HG03108 (cell line): ENCODE results near the gene NFU1.

ENCODE experiments used
- ATAC-seq: cut with Tn5 transposase; IDR thresholded peaks from one replicate; pipeline ENCODE4 v1.9.1; 2021; ENCODE audit warnings: moderate library complexity; ENCODE audit not compliant: unreplicated experiment

Gene NFU1

DNA sequence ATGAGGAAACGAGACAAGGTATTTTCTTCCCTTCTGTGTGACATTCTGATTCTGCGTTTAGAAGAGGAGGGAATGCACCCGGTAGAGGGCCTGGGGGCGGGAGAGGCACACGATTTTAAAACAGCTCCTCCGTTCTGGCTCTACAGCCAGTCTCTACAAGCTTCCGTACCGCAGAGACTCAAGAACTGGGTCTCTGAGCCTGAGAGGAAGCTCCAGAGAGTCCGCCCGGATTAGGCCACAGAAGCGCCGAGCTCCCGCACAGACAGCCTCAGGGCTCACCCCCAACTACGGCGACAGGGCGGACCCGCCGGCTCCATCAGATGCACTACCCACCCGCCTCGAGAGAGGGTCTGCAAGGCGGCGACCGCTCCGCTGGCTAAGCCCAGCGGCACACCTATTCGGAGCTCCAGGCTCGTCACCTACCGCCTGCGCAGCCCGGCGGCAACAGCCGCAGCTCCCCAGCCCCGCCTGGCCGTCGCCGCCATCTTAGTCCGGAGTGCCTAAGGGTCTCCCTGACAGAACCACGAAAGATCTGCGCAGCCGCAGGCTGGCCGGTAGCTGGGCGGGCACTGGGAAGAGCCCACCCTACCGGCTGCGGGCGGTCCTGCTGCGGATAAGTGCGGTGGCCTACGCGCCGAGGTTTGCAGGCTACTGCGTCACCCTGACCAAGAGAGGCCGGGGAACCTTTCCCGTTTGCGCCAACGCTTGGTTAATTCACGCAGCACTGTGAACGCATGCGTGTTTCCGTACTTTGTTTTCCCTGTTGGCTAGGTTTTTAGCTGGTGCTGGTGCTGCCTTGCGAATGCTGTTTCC lies at the start of gene NFU1:
TSS of gene NFU1 (minus strand) at position 498 of the 813 bp plus-strand sequence. CDS start at position 485, 13 bp downstream.
- peak; percentile 98 for ATAC-seq

DNA sequence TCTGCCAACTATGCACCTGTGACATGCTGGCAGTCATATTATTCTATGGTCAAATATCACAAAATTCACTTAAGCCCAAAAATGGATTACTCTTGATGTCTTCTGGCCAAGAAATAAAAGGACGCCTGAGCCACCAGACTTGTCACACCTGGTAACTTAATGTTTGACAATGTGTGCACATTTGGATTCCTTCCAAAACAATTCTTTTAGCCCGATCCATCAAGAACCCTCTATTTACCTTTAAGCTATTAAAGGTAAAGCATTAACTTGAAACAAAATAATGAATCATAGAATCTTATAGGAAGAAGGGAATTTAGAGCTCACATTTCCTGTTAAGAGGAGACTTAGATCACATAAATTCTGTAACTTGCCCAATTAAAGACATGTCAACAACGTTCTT lies 46.5 kb upstream of the NFU1 start:
- ATAC-seq = no peak

DNA sequence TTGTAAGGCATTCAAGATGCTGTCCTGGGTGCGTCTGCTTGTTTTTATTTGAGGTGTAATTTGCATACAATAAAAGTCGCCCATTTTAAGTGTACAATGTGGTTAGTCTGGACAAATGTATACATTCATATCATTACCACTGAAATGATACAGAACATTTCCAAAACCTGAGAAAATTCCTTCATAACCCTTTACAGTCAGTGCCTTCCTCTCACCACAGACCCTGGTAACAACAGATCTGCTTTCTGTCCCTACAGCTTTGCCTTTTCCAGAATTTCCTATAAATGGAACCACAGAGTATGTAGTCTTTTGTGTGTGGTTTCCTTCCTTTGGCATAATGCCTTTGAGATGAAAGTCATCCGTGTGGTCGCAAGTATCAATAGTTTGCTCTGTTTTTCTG lies 45.8 kb upstream of the NFU1 start:
- ATAC-seq = no peak

DNA sequence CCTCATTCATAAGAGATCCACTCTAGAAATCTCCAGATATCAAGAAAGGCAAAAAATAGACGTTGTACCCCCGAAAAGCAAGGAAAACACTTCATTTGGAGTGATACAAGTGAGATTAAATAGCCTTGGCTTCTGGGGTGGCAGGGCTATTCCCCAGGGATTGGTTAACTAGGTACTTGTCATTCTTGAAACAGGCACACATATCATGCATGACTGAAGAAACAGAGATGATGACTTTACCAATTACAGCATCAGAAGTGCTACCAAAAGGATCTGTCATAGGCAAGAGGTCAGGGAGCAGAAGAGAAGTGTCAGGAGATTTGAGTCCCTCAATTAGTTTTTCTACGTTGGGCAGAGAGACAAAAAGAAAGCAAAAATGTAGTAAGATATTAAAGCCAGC lies 45.2 kb upstream of the NFU1 start:
- ATAC-seq = no peak

DNA sequence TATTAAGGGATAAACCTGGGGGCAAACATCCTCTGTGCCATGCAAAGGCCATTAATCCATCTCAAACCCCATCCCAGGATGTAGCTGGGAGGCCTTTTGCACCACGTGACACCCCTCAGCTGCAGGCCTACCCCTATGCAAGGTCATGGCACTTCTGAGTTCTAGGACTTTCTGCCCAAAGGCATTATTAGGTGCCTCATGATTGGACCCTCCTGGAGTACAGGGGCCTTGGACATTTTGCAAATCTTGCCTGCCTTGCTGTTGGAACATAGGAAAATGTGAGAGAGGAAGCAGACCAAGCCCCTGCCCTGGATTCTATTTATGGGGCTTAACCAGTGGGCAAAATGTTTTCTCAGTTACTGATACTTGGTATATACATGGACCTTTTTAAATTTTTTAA lies 44.2 kb upstream of the NFU1 start:
- no peak for ATAC-seq

DNA sequence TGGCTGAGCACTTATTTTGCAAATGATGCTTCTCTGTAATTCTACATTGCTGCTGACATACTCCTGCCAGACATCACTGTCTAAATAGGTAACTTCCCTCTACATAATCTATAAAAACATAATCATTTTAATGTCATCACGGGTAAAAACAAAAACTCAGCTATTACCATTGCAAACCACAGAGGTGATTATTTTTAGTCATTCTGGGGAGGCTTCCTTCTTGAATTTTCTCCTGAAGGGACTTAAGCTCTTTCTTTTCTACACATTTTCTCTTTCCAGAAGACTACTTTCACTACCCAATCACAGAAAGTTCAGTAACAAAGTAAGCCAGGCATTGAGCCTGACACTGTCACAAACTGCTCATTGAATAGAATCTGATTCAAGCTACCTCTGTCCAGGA lies 40.4 kb upstream of the NFU1 start:
- no peak for ATAC-seq

DNA sequence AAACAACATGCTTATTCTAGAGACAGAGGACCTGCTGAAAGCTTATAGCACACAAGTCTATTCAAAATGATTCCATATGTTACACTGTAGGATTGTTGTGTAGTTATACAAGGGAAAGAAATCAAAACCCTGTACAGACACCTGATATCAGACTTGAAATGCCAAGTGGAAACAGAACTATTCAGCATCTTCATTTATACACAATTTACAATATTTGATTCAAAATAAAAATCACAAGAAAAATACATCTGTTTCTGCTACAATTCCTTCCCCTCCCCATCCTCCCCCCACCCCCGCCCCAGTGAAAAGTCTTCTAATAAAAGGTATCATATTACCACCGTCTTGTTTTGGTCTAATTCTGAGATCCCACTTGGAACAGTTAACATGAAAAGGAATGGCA lies 37.5 kb upstream of the NFU1 start:
- no peak for ATAC-seq

DNA sequence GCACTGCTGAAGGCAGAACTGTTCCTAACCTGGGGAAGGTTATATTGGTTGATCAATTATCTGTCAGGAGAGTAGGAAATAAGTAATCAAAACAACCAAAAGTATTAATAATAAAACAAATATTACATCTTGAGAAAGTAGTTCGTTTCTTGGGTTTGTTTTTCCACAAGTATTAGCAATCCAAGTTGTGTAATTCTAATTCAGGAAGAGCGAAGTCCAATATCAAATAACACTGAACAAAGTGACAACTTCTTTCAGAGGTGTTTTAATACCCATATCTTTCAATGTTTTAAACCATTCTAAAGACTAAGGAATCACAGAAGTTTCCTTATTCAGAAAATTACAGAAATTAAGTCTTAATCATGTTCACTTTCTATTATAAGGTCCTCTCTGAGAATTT lies 34.6 kb upstream of the NFU1 start:
- no peak for ATAC-seq

DNA sequence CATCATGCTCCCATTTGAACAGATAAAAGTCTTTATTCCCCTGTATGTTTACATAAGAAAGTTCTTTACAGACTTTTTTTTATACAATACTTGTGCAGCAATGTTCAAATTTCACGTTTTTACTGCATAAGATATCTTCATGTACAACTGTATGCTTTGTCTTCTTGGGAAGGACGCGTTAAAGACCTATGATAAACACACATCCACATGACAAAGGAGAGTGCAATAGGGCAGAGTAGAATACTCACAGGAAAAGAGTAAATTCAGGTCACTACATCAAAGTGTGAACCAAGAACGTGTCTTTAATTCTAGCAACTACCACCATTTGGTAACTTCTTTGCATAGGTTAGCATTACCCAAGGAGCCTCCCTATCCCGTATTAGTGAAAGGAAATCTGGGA lies 33.7 kb upstream of the NFU1 start:
- ATAC-seq = no peak

DNA sequence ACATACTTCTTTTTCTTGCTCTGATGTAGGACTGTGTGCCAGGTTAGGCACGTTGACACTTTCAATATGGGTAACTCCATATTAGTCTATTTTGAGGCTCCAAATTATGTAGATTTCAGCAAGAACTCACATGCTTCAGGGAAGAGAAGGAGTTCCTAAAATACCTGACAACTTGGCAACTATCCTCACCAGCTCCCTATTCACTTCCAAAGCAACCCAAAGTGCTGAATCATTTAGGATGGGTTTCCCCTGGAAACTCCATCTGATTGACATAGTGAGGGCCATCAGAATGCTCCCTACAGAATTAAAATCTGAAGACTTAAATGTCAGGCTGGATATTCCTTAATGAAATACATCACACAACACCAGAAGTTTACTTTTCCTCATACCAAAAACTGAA lies 32.5 kb upstream of the NFU1 start:
- no peak for ATAC-seq

DNA sequence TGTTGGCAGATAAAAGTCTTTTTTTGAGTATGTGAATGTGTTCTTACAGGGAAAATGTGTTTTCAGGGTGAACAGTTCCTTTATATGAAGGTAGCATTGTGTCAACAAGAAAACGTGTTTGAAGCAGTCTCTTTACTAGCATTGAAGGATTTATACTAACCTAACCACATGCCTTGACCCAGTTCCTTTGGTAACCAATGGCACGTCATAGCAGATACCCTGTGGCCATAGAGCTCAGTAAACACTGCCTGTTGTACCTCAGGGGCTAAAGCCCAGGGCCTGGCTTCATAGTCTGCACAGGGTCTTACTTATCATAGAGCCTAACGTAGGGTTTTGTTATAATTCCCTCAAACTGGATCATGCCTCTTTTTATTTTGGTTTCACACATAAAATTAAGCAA lies 32.1 kb upstream of the NFU1 start:
- no peak for ATAC-seq

DNA sequence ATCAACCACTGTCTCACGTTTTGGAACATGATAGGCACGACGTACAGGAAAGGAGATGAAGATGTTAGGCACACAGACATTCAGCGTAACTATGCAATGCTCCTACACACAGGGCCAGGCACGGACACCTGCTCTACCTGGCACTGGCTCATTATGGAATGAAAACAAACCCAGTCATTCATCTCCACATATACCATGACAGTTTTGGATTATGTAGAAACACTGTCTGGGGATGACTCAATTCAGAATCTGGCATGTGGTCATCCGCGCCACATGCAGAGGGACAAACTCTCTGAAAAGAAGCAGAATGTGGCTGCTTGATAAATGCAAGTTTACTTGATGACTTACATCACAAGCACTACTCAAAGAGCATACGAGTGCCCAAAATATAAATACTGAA lies 29.5 kb upstream of the NFU1 start:
- ATAC-seq = no peak

DNA sequence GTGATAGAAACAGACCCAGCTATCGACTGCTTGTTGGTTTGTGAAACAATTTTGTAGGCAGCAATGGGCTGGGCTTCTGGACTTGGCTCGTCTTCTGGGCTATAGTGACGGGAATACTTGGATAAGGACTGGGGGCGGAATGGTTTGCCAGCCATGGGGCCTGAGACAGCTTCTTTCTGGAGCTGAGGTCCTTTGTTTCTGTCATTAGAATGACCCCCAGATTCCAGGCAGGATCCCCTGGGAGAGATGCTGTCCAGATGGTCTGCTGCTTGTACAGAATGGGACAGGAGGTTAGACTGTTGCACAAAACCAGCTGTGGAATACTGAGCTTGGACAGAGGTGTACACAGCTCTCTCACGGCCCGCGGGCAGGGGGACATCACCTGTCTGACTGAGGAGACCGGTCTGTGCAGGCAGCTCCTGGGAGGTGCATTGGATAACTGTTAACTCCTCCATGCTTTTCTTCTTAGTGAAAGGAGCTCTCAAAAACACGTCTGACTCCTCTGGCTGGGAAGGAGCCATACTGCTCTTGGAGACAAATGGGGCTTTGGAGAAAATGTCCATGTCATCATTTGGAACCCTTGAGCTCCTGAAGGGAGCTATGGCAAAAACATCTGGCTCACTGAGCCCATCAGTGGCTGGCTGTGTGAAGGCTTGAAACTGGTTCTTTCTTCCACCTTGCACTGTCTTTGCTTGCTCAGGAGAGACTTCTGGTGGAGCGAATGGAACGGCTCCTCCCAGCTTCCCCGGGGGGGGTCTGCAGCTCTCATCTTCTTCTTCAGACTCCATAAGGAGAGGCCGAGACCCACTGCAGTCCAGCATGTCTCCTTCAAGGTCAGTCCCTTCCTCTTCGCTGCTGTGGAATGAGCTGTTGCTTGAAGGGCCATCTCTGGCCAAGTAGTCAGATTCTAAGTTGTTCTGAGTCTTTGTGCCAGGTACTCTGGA lies 28.6 kb upstream of the NFU1 start:
- ATAC-seq = no peak

DNA sequence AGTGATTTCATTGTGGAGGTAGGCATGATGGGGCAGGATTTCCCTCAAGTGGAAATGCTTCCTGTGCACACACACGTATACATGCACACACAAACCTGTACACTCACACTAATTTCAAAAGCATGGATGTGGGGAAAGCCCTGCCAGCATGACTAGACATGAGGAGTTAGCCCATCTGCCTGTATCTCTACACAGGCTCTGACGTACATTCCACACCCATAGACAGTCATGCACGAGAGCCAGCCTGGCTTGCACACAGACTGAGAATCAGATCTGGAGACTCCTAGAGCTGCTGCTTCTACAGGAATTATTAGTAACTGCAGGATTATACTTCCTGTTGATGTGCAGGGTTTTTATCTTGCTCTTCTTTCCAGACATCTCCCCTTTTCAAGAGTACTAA lies 27.3 kb upstream of the NFU1 start:
- ATAC-seq = no peak

DNA sequence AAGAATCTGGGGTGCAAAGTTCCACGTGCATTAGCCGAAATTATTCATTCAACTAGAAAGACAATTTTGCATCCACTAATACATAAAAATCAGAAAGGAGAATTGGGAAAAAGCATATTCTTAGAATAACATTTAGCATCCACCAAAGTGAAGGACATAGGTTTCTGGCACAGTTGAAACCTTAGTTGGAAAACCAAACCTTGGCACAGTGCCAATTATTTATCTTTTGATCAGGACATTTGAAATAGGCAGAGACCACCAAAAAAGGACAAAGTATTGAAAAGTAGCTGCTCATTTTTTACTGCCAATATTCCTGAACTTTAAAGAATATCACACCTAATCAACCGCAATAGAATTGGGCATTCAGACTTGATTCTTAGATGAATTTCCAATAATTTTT lies 25.5 kb upstream of the NFU1 start:
- no peak for ATAC-seq

DNA sequence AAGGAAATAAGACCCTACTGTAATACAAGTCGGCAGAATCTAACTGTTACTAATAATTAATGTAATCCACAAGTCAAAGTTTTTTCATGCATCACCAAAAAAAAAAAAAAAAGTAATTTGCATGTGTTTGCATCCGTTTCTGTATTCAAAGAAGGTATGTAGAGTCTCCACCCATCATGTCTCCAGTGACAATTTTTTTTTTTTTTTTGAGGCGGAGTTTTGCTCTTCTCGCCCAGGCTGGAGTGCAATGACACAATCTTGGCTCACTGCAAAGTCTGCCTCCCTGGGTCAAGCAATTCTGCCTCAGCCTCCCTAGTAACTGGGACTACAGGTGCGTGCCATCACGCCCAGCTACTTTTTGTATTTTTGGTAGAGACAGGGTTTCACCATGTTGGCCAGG lies 24.2 kb upstream of the NFU1 start:
- ATAC-seq = no peak

DNA sequence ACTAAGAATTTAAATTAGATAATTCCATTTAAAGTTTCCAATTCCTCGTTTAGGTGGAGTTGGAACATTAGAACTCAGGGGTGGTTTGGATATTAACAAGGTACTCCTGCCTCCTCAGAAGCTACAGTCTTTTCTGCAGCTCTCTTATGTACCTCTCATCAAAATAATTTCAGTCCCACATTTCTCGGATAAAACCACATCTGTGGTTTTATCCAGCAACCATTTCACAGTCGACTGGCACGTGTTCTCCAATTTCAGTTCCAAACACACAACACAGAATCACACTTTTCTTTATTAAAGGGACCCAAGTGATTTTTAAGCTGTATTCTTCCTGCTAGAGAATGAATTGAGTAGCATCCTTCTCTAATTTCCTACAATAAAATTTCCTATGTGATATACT lies 22.7 kb upstream of the NFU1 start:
- no peak for ATAC-seq

DNA sequence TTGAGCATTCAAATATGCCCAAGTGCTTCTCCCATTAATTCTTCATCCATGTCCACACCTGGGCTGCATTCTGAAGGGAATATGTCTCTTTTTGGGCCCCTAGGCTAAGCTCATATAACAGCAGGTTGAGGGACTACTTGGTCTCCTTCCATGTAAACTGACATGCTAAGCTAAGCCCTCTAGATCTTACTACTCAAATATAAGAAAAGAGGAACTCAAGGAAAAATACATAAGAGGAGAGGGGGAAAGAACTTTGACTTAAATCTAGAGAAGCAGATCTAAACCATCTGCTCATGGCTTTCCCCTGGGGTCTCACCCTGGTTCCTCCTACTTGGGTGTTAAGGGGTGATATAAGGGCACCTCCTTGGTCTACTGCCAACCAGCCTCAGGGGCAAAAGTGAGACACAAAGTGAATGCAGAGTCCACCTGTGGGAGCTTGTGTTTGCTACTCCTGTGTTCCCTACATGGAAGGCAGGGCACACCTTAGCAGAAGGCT lies 19.8 kb upstream of the NFU1 start:
- ATAC-seq = no peak

DNA sequence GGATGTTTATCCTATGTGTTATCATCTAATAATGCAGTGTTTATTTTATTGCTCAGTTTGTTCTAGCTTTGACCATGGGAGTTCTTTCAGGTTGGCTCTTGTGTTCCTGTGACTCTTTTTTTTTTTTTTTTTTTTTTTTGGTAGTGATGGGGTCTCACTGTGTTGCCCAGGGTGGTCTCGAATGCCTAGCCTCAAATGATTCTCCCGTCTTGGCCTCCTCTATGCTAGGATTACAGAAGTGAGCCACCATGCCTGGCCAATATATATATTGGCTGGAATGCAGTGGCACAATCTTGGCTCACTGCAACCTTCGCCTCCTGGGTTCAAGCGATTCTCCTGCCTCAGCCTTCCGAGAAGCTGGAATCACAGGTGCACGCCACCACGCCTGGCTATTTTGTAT lies 18.9 kb upstream of the NFU1 start:
- ATAC-seq = no peak

DNA sequence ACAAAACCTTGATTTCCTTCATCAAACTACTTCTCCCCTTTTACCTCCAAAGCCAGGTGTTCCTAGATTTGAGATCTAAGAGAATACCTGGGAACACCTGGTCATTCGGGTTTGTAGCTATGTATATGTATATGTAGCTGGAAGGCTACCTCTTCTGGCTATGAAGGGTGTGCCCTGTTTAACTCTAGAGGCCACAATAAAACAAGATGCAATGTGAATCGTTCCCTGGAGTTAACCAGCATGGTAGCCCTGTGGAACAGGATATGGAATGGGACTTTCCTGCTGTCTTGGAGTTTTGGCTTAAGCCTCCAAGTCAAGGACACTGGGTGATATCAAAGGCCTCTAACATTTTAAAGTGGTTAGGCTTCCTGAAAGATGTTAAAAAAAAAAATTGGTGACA lies 17.7 kb upstream of the NFU1 start:
- ATAC-seq = no peak

DNA sequence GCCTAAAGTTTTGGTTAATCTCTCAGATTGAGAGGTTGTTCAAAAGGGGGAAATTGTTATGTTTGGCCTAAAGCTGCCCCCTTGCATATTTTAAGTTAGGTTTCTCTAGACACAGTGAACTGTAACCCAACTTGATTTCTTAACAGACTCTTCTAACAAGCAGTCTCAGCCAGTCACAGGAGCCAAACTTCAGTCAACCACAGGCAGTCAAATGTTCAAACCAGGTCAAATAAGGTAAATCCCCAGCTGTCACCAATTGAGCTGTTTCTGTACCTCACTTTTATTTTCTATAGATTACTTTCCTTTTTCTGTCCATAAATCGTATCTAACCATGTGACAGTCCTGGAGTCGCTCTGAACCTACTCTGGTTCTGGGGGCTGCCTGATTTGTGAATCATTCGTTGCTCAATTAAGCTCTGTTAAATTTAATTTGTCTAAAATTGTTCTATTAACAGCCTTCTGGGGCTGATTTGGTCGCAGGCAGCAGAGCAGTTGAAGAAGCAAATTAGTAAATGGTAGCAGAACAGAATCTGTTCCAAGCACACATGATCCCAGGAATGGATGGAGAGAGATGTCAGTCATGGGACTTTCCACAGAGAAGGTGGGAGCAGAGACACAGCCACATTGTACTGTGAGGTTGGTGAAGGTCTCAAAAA lies 16.4 kb upstream of the NFU1 start:
- peak; percentile 82 for ATAC-seq
